OCI-LY3 (cell line): ENCODE data around the gene KRTAP1-5.

Experiments
- CTCF ChIP-seq: fragments of 200-600, 300-600 bp; sonication (generic); IDR thresholded peaks from 2 replicates; pipeline ENCODE4 v1.5.1; 2014; ENCODE audit warnings: antibody characterized with exemption, low read length, low read depth
- EZH2phosphoT487 ChIP-seq: fragments of 200-600 bp; shearing (Covaris generic); IDR thresholded peaks from 2 replicates; pipeline ENCODE4 v1.6.1; 2018; ENCODE audit warnings: antibody characterized with exemption, mixed run types, low read depth

- TF ChIP-seq CTCF (no peak), EZH2phosphoT487 (no peak)
These were observed 40.1 kb downstream of the KRTAP1-5 start for GRCh38 chr17:40986920-40987319.
